ENCODE measurements around the gene TEX2. TPM values are rescaled to one million over a fixed set of nuclear protein-coding genes. Genes with fewer than 3 reads are reported as not detected.

Gene TEX2
- total and polyA plus RNA-seq, 2 of the 13 experiments (the other 11 are each of a cell fraction or from before 2014, with no cell fraction given): 21.4 to 37.7 TPM

GRCh38 chr17:64187093-64187895, 75.8 kb downstream of the TEX2 start (continued):
- no peak; the same call in 1 of the 2 replicates for TF ChIP-seq THAP9 (CRISPR knock-in tag; IDR thresholded peaks at IDR 0.05; ENCODE audit: borderline replicate concordance)
- TF ChIP-seq TFDP1 (CRISPR knock-in tag; IDR thresholded peaks at IDR 0.05; ENCODE audit: borderline replicate concordance): peak; percentile 13; the same call in 1 of the 2 replicates
- no peak for TF ChIP-seq ZNF782 (CRISPR knock-in tag; IDR thresholded peaks at IDR 0.05; ENCODE audit: borderline replicate concordance)
- TF ChIP-seq HHEX (CRISPR knock-in tag; IDR thresholded peaks at IDR 0.05): no peak
- no peak; the same call in 1 of the 2 replicates for TF ChIP-seq RAD21 (CRISPR knock-in tag; IDR thresholded peaks at IDR 0.05)
- no peak for TF ChIP-seq HNRNPL (IDR thresholded peaks at IDR 0.05; ENCODE audit: low read depth, low read length)
- TF ChIP-seq ZNF256 (CRISPR knock-in tag; conservative IDR thresholded peaks at IDR 0.05): no peak
- no peak for TF ChIP-seq ZNF75D (CRISPR knock-in tag; IDR thresholded peaks at IDR 0.05; ENCODE audit: borderline replicate concordance)
- no peak for TF ChIP-seq NFRKB (IDR thresholded peaks at IDR 0.05)
- TF ChIP-seq ZNF335 (CRISPR knock-in tag; IDR thresholded peaks at IDR 0.05): no peak
- TF ChIP-seq MAFK (conservative IDR thresholded peaks at IDR 0.05 in 1 of 2, IDR thresholded peaks at IDR 0.05 in 1 of 2; ENCODE audit: low read length in 2 of 2): peak; percentile 97 to 98
- no peak for TF ChIP-seq TEAD2 (CRISPR knock-in tag; IDR thresholded peaks at IDR 0.05)
- TF ChIP-seq NFIC (IDR thresholded peaks at IDR 0.05; ENCODE audit: low read length): peak; percentile 55; the same call in 1 of the 2 replicates
- no peak for TF ChIP-seq FOXM1 (CRISPR knock-in tag; IDR thresholded peaks at IDR 0.05)
- TF ChIP-seq PRDM15 (CRISPR knock-in tag; IDR thresholded peaks at IDR 0.05): no peak
- TF ChIP-seq ZSCAN12 (CRISPR knock-in tag; IDR thresholded peaks at IDR 0.05): no peak
- TF ChIP-seq RARG (CRISPR knock-in tag; IDR thresholded peaks at IDR 0.05; ENCODE audit: low read depth): no peak
- TF ChIP-seq ZMYM2 (CRISPR knock-in tag; IDR thresholded peaks at IDR 0.05): no peak; the same call in none of the 2 replicates
- no peak for TF ChIP-seq ZNF501 (CRISPR knock-in tag; IDR thresholded peaks at IDR 0.05)
- no peak for TF ChIP-seq DR1 (CRISPR knock-in tag; IDR thresholded peaks at IDR 0.05)
- no peak for TF ChIP-seq RNF2 (conservative IDR thresholded peaks at IDR 0.05; ENCODE audit: low read depth)
- no peak for TF ChIP-seq REL (CRISPR knock-in tag; conservative IDR thresholded peaks at IDR 0.05)

All from HepG2 (cell line).